Suppressor macrophage treated with lipopolysaccharide for 1 hour (primary cell): ENCODE data around the gene COL5A1.

Experiments used
- DNase-seq, 3 donors: peaks; one replicate each; pipeline ENCODE4 v3.0.0-alpha.2; 2020 to 2022

The COL5A1 gene

GRCh38 chr9:134826336-134827285 lies 185.0 kb downstream of the COL5A1 start:
- no peak for DNase-seq

GRCh38 chr9:134827559-134827958 lies 186.0 kb downstream of the COL5A1 start:
- no peak for DNase-seq

- no peak for DNase-seq
Observed at GRCh38 chr9:134827993-134828392, 186.4 kb downstream of the COL5A1 start.

GRCh38 chr9:134828892-134829291 lies 187.3 kb downstream of the COL5A1 start:
- no peak for DNase-seq

GRCh38 chr9:134829356-134829937 lies 187.8 kb downstream of the COL5A1 start:
- no peak for DNase-seq

- no peak for DNase-seq
Observed at GRCh38 chr9:134830126-134830525, 188.5 kb downstream of the COL5A1 start.

- DNase-seq, result no peak
Observed at GRCh38 chr9:134830926-134831720, 189.5 kb downstream of the COL5A1 start.

- no peak for DNase-seq
Observed at GRCh38 chr9:134832471-134832870, 190.9 kb downstream of the COL5A1 start.

- DNase-seq, result no peak
Observed at GRCh38 chr9:134833294-134833880, 191.8 kb downstream of the COL5A1 start.

- DNase-seq, result no peak
Observed at GRCh38 chr9:134834217-134834956, 192.8 kb downstream of the COL5A1 start.

GRCh38 chr9:134834957-134835419 lies 193.4 kb downstream of the COL5A1 start:
- DNase-seq, result no peak

- DNase-seq, result no peak
Observed at GRCh38 chr9:134835448-134835847, 193.8 kb downstream of the COL5A1 start.

- no peak for DNase-seq
Observed at GRCh38 chr9:134835987-134836386, 194.4 kb downstream of the COL5A1 start.

GRCh38 chr9:134836406-134836970 lies 194.9 kb downstream of the COL5A1 start:
- no peak for DNase-seq

GRCh38 chr9:134837529-134837928 lies 195.9 kb downstream of the COL5A1 start:
- DNase-seq, result no peak

GRCh38 chr9:134838651-134839454 lies 197.2 kb downstream of the COL5A1 start:
- no peak for DNase-seq

- no peak for DNase-seq
Observed at GRCh38 chr9:134839455-134840125, 198.0 kb downstream of the COL5A1 start.

- no peak for DNase-seq
Observed at GRCh38 chr9:134840511-134840910, 198.9 kb downstream of the COL5A1 start.

GRCh38 chr9:134841180-134841904 lies 199.7 kb downstream of the COL5A1 start:
- DNase-seq, result no peak

GRCh38 chr9:134842321-134842720 lies 200.7 kb downstream of the COL5A1 start:
- DNase-seq, result no peak
